GM12801 (cell line): ENCODE measurements around the gene TOMM40.

Source experiments
- TF ChIP-seq, protein P1 (sequence below): IDR thresholded peaks from one replicate; pipeline ENCODE4 v1.5.1; 2011; ENCODE audit warnings: control low read depth; ENCODE audit not compliant: insufficient read length; ENCODE audit errors: extremely low read depth

TOMM40 gene

GRCh38 chr19:44943801-44944249 lies 52.8 kb downstream of the TOMM40 start:
- TF ChIP-seq, protein P1, sequence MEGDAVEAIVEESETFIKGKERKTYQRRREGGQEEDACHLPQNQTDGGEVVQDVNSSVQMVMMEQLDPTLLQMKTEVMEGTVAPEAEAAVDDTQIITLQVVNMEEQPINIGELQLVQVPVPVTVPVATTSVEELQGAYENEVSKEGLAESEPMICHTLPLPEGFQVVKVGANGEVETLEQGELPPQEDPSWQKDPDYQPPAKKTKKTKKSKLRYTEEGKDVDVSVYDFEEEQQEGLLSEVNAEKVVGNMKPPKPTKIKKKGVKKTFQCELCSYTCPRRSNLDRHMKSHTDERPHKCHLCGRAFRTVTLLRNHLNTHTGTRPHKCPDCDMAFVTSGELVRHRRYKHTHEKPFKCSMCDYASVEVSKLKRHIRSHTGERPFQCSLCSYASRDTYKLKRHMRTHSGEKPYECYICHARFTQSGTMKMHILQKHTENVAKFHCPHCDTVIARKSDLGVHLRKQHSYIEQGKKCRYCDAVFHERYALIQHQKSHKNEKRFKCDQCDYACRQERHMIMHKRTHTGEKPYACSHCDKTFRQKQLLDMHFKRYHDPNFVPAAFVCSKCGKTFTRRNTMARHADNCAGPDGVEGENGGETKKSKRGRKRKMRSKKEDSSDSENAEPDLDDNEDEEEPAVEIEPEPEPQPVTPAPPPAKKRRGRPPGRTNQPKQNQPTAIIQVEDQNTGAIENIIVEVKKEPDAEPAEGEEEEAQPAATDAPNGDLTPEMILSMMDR: no peak

GRCh38 chr19:44947041-44947581 lies 56.1 kb downstream of the TOMM40 start:
- TF ChIP-seq, protein P1: no peak

DNA sequence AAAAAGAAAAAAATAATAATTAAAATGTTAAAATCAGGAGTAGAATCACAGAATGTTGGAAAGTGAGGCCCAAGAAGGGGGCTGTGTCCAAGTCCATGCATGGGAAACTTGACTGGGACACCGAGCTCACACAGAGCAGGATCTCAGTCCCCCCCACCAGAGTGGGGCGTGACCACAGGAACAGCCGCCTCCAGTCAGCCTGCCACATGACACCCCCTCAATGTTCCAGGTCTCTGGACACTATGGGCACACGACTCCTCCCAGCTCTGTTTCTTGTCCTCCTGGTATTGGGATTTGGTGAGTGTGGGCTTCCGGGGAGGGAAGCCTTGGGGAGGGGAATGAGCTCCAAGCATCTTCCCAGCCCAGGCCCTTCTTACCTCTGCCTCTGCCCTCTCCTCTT lies 57.2 kb downstream of the TOMM40 start:
- TF ChIP-seq, protein P1: no peak

- TF ChIP-seq, protein P1: no peak
Observed at GRCh38 chr19:44948763-44949374, 57.8 kb downstream of the TOMM40 start.

GRCh38 chr19:44949550-44949949 lies 58.5 kb downstream of the TOMM40 start:
- TF ChIP-seq, protein P1: no peak

DNA sequence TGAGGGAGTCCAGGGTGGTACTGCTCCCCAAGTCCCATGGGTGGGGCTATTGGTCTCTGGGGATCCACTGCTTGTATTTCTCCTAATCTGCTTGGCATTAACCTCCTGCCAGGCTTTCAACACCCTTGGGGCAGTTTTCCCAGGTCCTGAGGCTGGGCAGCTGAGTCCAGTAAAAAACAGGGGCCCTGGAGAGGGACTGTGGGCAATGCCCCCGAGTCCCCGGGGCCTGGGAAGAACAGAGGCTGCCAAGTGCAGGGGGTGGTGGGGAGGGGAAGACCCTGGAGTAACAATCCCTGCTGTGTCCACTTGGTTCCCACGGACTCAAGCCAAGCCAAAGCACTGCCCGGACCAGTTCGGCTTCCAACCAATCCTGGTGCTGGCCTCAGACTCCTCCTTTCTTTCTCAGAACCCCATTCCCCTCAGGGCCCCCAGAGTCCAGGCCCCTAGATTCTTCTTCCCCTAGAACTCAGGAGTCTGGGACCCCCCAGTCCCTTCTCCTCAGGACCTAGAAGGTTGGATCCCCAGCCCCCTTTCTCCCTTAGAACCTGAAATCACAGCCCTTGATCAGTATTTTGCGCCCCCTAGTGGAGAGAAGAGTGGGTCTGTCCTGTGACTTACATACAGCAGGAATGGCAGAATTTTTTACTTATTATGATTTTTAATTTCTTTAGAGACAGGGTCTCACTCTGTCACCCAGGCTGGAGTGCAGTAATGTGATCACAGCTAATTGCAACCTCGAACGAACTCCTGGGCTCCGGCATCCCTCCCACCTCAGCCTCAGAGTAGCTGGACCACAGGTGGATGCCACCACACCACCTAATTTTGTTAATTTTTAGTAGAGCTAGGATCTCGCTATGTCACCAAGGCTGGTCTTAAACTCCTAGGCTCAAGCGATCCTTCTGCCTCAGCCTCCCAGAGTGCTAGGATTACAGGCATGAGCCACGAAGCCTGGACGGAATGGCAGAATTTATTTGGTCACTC lies 60.4 kb downstream of the TOMM40 start:
- TF ChIP-seq, protein P1: no peak
